BJ (cell line): ENCODE measurements around the gene APOA4. TPM values are rescaled to one million over a fixed set of nuclear protein-coding genes. Genes with fewer than 3 reads are reported as not detected.

Experiments
- CTCF ChIA-PET: fragments of 350-600 bp; formaldehyde crosslinking; extraction: SDS; loops from one replicate; lab custom pipeline; 2021; ENCODE audit warnings: antibody characterized with exemption, inconsistent platforms; lab: Yijun Ruan, JAX
- POLR2A ChIA-PET: fragments of 300-600 bp; sonication (Branson Sonifier 250); formaldehyde crosslinking; extraction: SDS; loops from one replicate; lab custom pipeline; 2021; ENCODE audit warnings: antibody characterized with exemption; lab: Charles Lee
- DNase-seq: peaks from one replicate; pipeline ENCODE4 v3.0.0-alpha.2; 2011; ENCODE audit warnings: low read depth
- H3K27me3 ChIP-seq: 2 replicates; pipeline ENCODE4 v1.6.0; 2011; ENCODE audit warnings: low read length; ENCODE audit not compliant: control insufficient read depth, insufficient read depth
- H3K36me3 ChIP-seq: 2 replicates; pipeline ENCODE4 v1.5.1; 2011; ENCODE audit warnings: low read length; ENCODE audit not compliant: control insufficient read depth, insufficient read depth
- H3K4me3 ChIP-seq: 2 replicates; pipeline ENCODE4 v1.5.1; 2011; ENCODE audit warnings: low read depth, mild to moderate bottlenecking, control low read depth, low read length
- polyA plus RNA-seq: library from polyadenylated mRNA; depleted of rRNA; stranded (reverse); fragments of >200 nt; gene quantifications from 2 replicates; pipeline ENCODE4 v1.2.3, GENCODE V29; 2011
- TF ChIP-seq, protein P1 (sequence below): IDR thresholded peaks from 2 replicates; pipeline ENCODE4 v1.5.1; 2011; ENCODE audit warnings: low read depth, mild to moderate bottlenecking, control low read depth, inconsistent platforms, low read length, moderate library complexity; ENCODE audit not compliant: insufficient read depth

APOA4 gene
- polyA plus RNA-seq, 1 experiment: not detected

- Histone ChIP-seq H3K27me3 (no peaks in the 10 kb centered on the region), H3K36me3 (peaks cover 5% of the 10 kb centered on the region), H3K4me3 (no peak overlapping the region)
- TF ChIP-seq, protein P1, sequence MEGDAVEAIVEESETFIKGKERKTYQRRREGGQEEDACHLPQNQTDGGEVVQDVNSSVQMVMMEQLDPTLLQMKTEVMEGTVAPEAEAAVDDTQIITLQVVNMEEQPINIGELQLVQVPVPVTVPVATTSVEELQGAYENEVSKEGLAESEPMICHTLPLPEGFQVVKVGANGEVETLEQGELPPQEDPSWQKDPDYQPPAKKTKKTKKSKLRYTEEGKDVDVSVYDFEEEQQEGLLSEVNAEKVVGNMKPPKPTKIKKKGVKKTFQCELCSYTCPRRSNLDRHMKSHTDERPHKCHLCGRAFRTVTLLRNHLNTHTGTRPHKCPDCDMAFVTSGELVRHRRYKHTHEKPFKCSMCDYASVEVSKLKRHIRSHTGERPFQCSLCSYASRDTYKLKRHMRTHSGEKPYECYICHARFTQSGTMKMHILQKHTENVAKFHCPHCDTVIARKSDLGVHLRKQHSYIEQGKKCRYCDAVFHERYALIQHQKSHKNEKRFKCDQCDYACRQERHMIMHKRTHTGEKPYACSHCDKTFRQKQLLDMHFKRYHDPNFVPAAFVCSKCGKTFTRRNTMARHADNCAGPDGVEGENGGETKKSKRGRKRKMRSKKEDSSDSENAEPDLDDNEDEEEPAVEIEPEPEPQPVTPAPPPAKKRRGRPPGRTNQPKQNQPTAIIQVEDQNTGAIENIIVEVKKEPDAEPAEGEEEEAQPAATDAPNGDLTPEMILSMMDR: no peak
- CTCF ChIA-PET: interaction anchor here (0.6 to 3.3 kb wide), 3 partner anchors 12 to 45 kb away, joined by 3 to 13 read pairs (median 3); no protein-coding TSS in a partner anchor
- DNase-seq: no peak
- POLR2A ChIA-PET: no interaction called here
Measured at GRCh38 chr11:116867619-116868018, 44.5 kb upstream of the APOA4 start.

- ChIA-PET CTCF (interaction anchor here (0.6 to 3.3 kb wide), 6 partner anchors 13 to 239 kb away, joined by 3 to 13 read pairs (median 3); partner anchors contain the start of gene APOA5), POLR2A (no interaction called here)
- TF ChIP-seq, protein P1: no peak
- DNase-seq: no peak
- Histone ChIP-seq H3K36me3 (peaks cover 5% of the 10 kb centered on the region), H3K4me3 (no peak overlapping the region), H3K27me3 (no peaks in the 10 kb centered on the region)
Measured at GRCh38 chr11:116866804-116867455, 43.8 kb upstream of the APOA4 start.

DNA sequence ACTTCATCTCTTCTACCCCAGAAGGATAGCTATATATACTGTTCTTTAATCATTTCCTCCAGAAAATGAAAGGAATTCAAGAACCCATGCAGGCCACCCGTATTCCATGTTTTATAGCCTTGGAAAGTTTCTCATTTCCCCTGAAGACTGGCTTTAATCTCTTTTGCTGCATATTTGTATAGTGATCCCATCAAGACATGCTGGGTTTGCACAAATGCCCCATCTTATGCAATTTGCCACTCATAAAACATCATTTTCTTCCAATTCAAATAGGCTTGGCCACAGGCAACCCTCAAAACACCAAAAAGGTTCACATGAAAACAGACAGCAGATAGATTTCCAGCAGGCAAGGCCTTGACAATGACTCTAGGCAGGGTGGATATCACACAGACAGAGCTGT is 42.6 kb upstream of the APOA4 start:
- H3K27me3 ChIP-seq: no peaks in the 10 kb centered on the region
- ChIA-PET CTCF (interaction anchor here (2.0 to 3.3 kb wide), 3 partner anchors 12 to 76 kb away, joined by 5 to 13 read pairs (median 6); no protein-coding TSS in a partner anchor), POLR2A (no interaction called here)
- TF ChIP-seq, protein P1: no peak
- H3K36me3 ChIP-seq: peaks cover 5% of the 10 kb centered on the region
- H3K4me3 ChIP-seq: no peak overlapping the region
- DNase-seq: peak; percentile 85

DNA sequence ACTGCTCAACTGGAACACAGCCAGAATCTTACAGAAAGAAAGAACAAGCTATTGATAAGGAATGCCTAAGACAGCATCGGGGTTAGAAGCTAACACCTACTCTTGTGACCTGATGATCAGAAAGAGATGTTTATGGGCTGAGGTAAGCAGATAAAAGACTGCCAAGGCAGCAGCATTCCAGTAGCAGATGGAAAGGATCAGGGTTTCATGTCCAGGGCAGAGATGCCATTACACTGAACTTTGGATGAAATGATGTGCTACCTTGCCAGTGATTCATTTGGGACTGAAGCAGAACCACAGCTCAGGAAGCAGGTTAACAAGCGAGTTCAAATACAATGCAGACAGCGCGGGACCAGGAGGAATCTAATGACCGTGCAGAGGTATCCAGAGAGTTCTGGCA is 41.4 kb upstream of the APOA4 start:
- no peak for DNase-seq
- ChIA-PET CTCF (interaction anchor here (0.6 to 3.3 kb wide), 6 partner anchors 10 to 233 kb away, joined by 3 to 13 read pairs (median 3); partner anchors contain the start of gene SIK3), POLR2A (interaction anchor here (0.5 kb wide), 1 partner anchor 230 kb away, joined by 3 read pairs; no protein-coding TSS in a partner anchor)
- TF ChIP-seq, protein P1: no peak
- peaks cover 3% of the 10 kb centered on the region for H3K36me3 ChIP-seq
- no peaks in the 10 kb centered on the region for H3K27me3 ChIP-seq
- H3K4me3 ChIP-seq: no peak overlapping the region

DNA sequence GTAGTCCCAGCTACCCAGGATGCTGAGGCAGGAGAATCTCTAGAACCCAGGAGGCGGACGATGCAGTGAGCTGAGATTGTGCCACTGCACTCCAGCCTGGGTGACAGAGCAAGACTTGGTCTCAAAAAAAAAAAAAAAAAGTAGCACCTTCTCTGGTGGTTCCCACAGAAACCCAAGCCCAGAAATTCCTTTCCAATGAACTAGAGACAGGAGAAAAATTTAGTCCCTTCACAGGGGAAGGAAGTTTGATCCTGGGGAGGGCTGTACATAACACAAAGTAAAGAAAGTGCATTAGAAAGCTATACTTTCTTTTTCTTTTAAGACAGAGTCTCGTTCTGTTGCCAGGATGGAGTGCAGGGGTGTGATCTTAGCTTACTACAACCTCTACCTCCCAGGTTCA is 39.8 kb upstream of the APOA4 start:
- TF ChIP-seq, protein P1: no peak
- Histone ChIP-seq H3K4me3 (no peak overlapping the region), H3K36me3 (peaks cover 12% of the 10 kb centered on the region), H3K27me3 (no peaks in the 10 kb centered on the region)
- DNase-seq: no peak
- ChIA-PET CTCF (interaction anchor here (1.2 to 2.3 kb wide), 2 partner anchors 72 to 245 kb away, joined by 4 to 11 read pairs; partner anchors contain the start of gene APOA5), POLR2A (no interaction called here)
